Measurements from ENCODE around the gene SNRNP35. TPM values are rescaled to one million over a fixed set of nuclear protein-coding genes. Genes with fewer than 3 reads are reported as not detected.

SNRNP35 gene
- total and polyA plus RNA-seq, 2 experiments from 2014 or later, result 32.0 to 41.9 TPM

GRCh38 chr12:123441523-123442164 lies 16.3 kb upstream of the SNRNP35 start:
- no peak for TF ChIP-seq CTCF (IDR thresholded peaks at IDR 0.05; ENCODE audit: low read depth, low read length)
- Histone ChIP-seq H3K9me3 (ENCODE audit: low read depth) (no peaks in the 10 kb centered on the region), H3K36me3 (no peaks in the 10 kb centered on the region), H3K4me1 (ENCODE audit: low read depth) (no peaks in the 10 kb centered on the region), H3K27me3 (no peaks in the 10 kb centered on the region), H3K27ac (no peak overlapping the region), H3K4me3 (no peak overlapping the region)
- no peak for DNase-seq (ENCODE audit: low read depth in 1 of 2, low spot score in 1 of 2)

- DNase-seq (ENCODE audit: low read depth in 1 of 2, low spot score in 1 of 2), result no peak
- Histone ChIP-seq H3K4me3 (no peak overlapping the region), H3K27me3 (no peaks in the 10 kb centered on the region), H3K4me1 (ENCODE audit: low read depth) (no peaks in the 10 kb centered on the region), H3K36me3 (no peaks in the 10 kb centered on the region), H3K9me3 (ENCODE audit: low read depth) (no peaks in the 10 kb centered on the region), H3K27ac (no peak overlapping the region)
- TF ChIP-seq CTCF (IDR thresholded peaks at IDR 0.05; ENCODE audit: low read depth, low read length), result no peak
These were observed 15.2 kb upstream of the SNRNP35 start for GRCh38 chr12:123442774-123443173.

GRCh38 chr12:123444092-123445026 lies 13.6 kb upstream of the SNRNP35 start:
- no peaks in the 10 kb centered on the region for H3K4me1 ChIP-seq (ENCODE audit: low read depth)
- no peaks in the 10 kb centered on the region for H3K27me3 ChIP-seq
- peak in 1 of 2 donors; percentile 74 for DNase-seq (ENCODE audit: low read depth in 1 of 2, low spot score in 1 of 2)
- no peak overlapping the region for H3K27ac ChIP-seq
- no peaks in the 10 kb centered on the region for H3K36me3 ChIP-seq
- H3K4me3 ChIP-seq, result no peak overlapping the region
- H3K9me3 ChIP-seq (ENCODE audit: low read depth), result no peaks in the 10 kb centered on the region
- TF ChIP-seq CTCF (IDR thresholded peaks at IDR 0.05; ENCODE audit: low read depth, low read length), result no peak

- peak in 1 of 2 donors; percentile 74 for DNase-seq (ENCODE audit: low read depth in 1 of 2, low spot score in 1 of 2)
- Histone ChIP-seq H3K4me3 (no peak overlapping the region), H3K36me3 (no peaks in the 10 kb centered on the region), H3K9me3 (ENCODE audit: low read depth) (no peaks in the 10 kb centered on the region), H3K4me1 (ENCODE audit: low read depth) (no peaks in the 10 kb centered on the region), H3K27ac (no peak overlapping the region), H3K27me3 (no peaks in the 10 kb centered on the region)
- no peak for TF ChIP-seq CTCF (IDR thresholded peaks at IDR 0.05; ENCODE audit: low read depth, low read length)
These were observed 12.3 kb upstream of the SNRNP35 start for GRCh38 chr12:123445388-123446332.

- no peak for TF ChIP-seq CTCF (IDR thresholded peaks at IDR 0.05; ENCODE audit: low read depth, low read length)
- Histone ChIP-seq H3K4me1 (ENCODE audit: low read depth) (no peaks in the 10 kb centered on the region), H3K36me3 (no peaks in the 10 kb centered on the region), H3K4me3 (no peak overlapping the region), H3K9me3 (ENCODE audit: low read depth) (no peaks in the 10 kb centered on the region), H3K27me3 (no peaks in the 10 kb centered on the region), H3K27ac (no peak overlapping the region)
- no peak for DNase-seq (ENCODE audit: low read depth in 1 of 2, low spot score in 1 of 2)
These were observed 11.6 kb upstream of the SNRNP35 start for GRCh38 chr12:123446333-123446713.

Measured in cardiac muscle cell (in vitro differentiated cells and primary cell).